Transverse colon (tissue), 4 donors: ENCODE data around the gene MEPCE. TPM values are rescaled to one million over a fixed set of nuclear protein-coding genes. Genes with fewer than 3 reads are reported as not detected.

ENCODE experiments used
- DNase-seq: peaks from one replicate; pipeline ENCODE4 v3.0.0-alpha.2; 2019
- H3K27ac ChIP-seq, 4 donors: fragments of 200-600 bp; sonication (generic); 2 replicates each; pipeline ENCODE4 v1.5.1; 2016 to 2018; ENCODE audit warnings: inconsistent platforms in 4 of 4
- H3K27me3 ChIP-seq: fragments of 200-600 bp; sonication (generic); 2 replicates; pipeline ENCODE4 v1.5.1; 2017; ENCODE audit warnings: inconsistent platforms
- H3K36me3 ChIP-seq, 4 donors: fragments of 200-600 bp; sonication (generic); 2 replicates each; pipeline ENCODE4 v1.5.1; 2017 to 2019; ENCODE audit warnings: inconsistent platforms in 4 of 4
- H3K4me1 ChIP-seq, 4 donors: fragments of 200-600 bp; sonication (generic); 2 replicates each; pipeline ENCODE4 v1.5.1; 2017 to 2020; ENCODE audit warnings: inconsistent platforms in 4 of 4
- H3K4me3 ChIP-seq, 4 donors: fragments of 200-600 bp; sonication (generic); 1 replicate in 1 of 4; 2 replicates in 3 of 4; pipeline versions ENCODE4 v1.5.1 to v1.6.1; 2017 to 2019; ENCODE audit warnings: inconsistent platforms in 4 of 4
- H3K9me3 ChIP-seq, 2 donors: fragments of 200-600 bp; sonication (generic); 2 replicates each; pipeline ENCODE4 v1.5.1; 2017 to 2019; ENCODE audit warnings: inconsistent platforms in 2 of 2
- CTCF ChIP-seq, 5 experiments: fragments of 200-600 bp in 3 of 5; fragments of 450-650 bp in 2 of 5; sonication (generic) in 3 of 5; IDR thresholded peaks; 1 replicate in 2 of 5; 2 replicates in 3 of 5; pipeline ENCODE4 v1.5.1; 2016 to 2017; ENCODE audit warnings: antibody characterized with exemption in 5 of 5, inconsistent platforms in 3 of 5, mild to moderate bottlenecking in 2 of 5, moderate library complexity in 1 of 5
- EP300 ChIP-seq: sonication (generic); formaldehyde crosslinking; IDR thresholded peaks from one replicate; pipeline ENCODE4 v1.6.1; 2017; ENCODE audit warnings: antibody characterized with exemption, low read depth
- POLR2A ChIP-seq: fragments of 450-650 bp; IDR thresholded peaks from one replicate; pipeline ENCODE4 v1.6.1; 2016; ENCODE audit warnings: antibody characterized with exemption, mild to moderate bottlenecking, moderate library complexity
- POLR2AphosphoS5 ChIP-seq, 3 donors: sonication (generic); formaldehyde crosslinking; IDR thresholded peaks; one replicate each; pipeline ENCODE4 v1.6.1; 2016; ENCODE audit warnings: antibody characterized with exemption in 3 of 3
- WGBS, 2 donors: methylation state at CpG; one replicate each; pipeline ENCODE4 v1.1.5; 2018; ENCODE audit warnings: low coverage in 1 of 2; 5-methylcytosine and 5-hydroxymethylcytosine counted together
- in situ Hi-C, 4 donors: fragments of 200-750 bp; cut with MboI; loops; one replicate each; pipeline versions ENCODE4 v1.15.0 to v1.15.1; 2017; ENCODE audit warnings: low sequenced_read_pairs in 3 of 4, low pct_ligation_motif_present in 1 of 4, low pct_unique_long_range_greater_than_20kb in 1 of 4
- intact Hi-C: fragments of 100-400 bp; cut with DNase I; formaldehyde crosslinking; loops from one replicate; pipeline ENCODE4 v1.15.1; 2023; ENCODE audit warnings: low total_unique reads
- total RNA-seq, 4 donors: library from RNA; depleted of rRNA; stranded (reverse); fragments of >200 nt; gene quantifications; one replicate each; pipeline ENCODE4 v1.1.0, GENCODE V29; 2016

Gene MEPCE
- total RNA-seq, 4 donors from 2014 or later: 25.9 to 41.9 (median 30.5) TPM

GRCh38 chr7:100426516-100426915 is 3.1 kb upstream of the MEPCE start:
- intact Hi-C loops: no loop called here
- peaks cover 8 to 16% (median 16%) of the 10 kb centered on the region in 4 donors for H3K4me1 ChIP-seq
- H3K4me3 ChIP-seq: no peak overlapping the region
- H3K27me3 ChIP-seq: no peaks in the 10 kb centered on the region
- no peaks in the 10 kb centered on the region for H3K36me3 ChIP-seq
- in situ Hi-C loops: no loop called here
- no peaks in the 10 kb centered on the region for H3K9me3 ChIP-seq
- DNase-seq: no peak
- TF ChIP-seq POLR2A (no peak), POLR2AphosphoS5 (IDR thresholded peaks at IDR 0.05) (no peak), CTCF (IDR thresholded peaks at IDR 0.05) (no peak), EP300 (no peak)
- no peak overlapping the region for H3K27ac ChIP-seq

GRCh38 chr7:100427762-100428198 is 1.9 kb upstream of the MEPCE start:
- 59 to 62% methylated on average over 13 to 15 of the region's 16 CpGs for WGBS, 2 donors

GRCh38 chr7:100428199-100428966 is 1.2 kb upstream of the MEPCE start, which contains the start of gene ZCWPW1:
Gene ZCWPW1, minus strand, starts transcription at chr7:100428703. Its CDS starts 8,054 bp downstream, at chr7:100420649.
- intact Hi-C loops (no loop called here), in situ Hi-C loops (no loop called here)
- peak; percentile 96 for DNase-seq
- TF ChIP-seq POLR2A (peak; percentile 100), CTCF (IDR thresholded peaks at IDR 0.05) (no peak), POLR2AphosphoS5 (IDR thresholded peaks at IDR 0.05) (peak; percentile 99 to 100 (median 100))
- peak within 1 kb of the TSS; percentile 97 to 100 (median 100) for H3K27ac ChIP-seq
- peak within 1 kb of the TSS; percentile 72 to 97 (median 90) for H3K4me3 ChIP-seq
- H3K36me3 ChIP-seq: peaks cover 0 to 4% (median 0%) of the 10 kb centered on the region in 4 donors
- no peaks in the 10 kb centered on the region for H3K9me3 ChIP-seq
- peaks cover 12 to 27% (median 23%) of the 10 kb centered on the region in 4 donors for H3K4me1 ChIP-seq
- no peaks in the 10 kb centered on the region for H3K27me3 ChIP-seq
- WGBS, 2 donors: 0 to 1% methylated on average over 4 to 63 of the region's 66 CpGs

More at GRCh38 chr7:100427762-100428198, 1.9 kb upstream of the MEPCE start:
- Histone ChIP-seq H3K4me1 (peaks cover 12 to 27% (median 23%) of the 10 kb centered on the region in 4 donors), H3K9me3 (no peaks in the 10 kb centered on the region), H3K4me3 (peak overlapping the region in 3 of 4 donors; percentile 72 to 94 (median 87)), H3K36me3 (no peaks in the 10 kb centered on the region), H3K27ac (peak overlapping the region; percentile 97 to 100 (median 100)), H3K27me3 (no peaks in the 10 kb centered on the region)
- DNase-seq: no peak
- TF ChIP-seq POLR2A: no peak
- no peak for TF ChIP-seq CTCF (IDR thresholded peaks at IDR 0.05)
- TF ChIP-seq POLR2AphosphoS5 (IDR thresholded peaks at IDR 0.05): no peak
- TF ChIP-seq EP300: no peak
- intact Hi-C loops (no loop called here), in situ Hi-C loops (no loop called here)

GRCh38 chr7:100428967-100429636 is 529 bp upstream of the MEPCE start:
- peak overlapping the region; percentile 97 to 100 (median 100) for H3K27ac ChIP-seq
- H3K4me3 ChIP-seq: peak overlapping the region; percentile 72 to 97 (median 90)
- intact Hi-C loops (no loop called here), in situ Hi-C loops (no loop called here)
- no peaks in the 10 kb centered on the region for H3K9me3 ChIP-seq
- DNase-seq: peak; percentile 100
- peaks cover 12 to 30% (median 23%) of the 10 kb centered on the region in 4 donors for H3K4me1 ChIP-seq
- H3K36me3 ChIP-seq: peaks cover 0 to 11% (median 0%) of the 10 kb centered on the region in 4 donors
- WGBS, 2 donors: 0% methylated on average over 17 to 32 of the region's 40 CpGs
- no peaks in the 10 kb centered on the region for H3K27me3 ChIP-seq
- TF ChIP-seq EP300 (peak; percentile 66), CTCF (IDR thresholded peaks at IDR 0.05) (peak in 4 of 5 experiments; percentile 28 to 73 (median 50)), POLR2A (peak; percentile 76), POLR2AphosphoS5 (IDR thresholded peaks at IDR 0.05) (peak; percentile 73 to 98 (median 98))
